Inflammatory macrophage treated with lipopolysaccharide for 1 hour (primary cell): ENCODE results near the gene CDK10.
"Not testable (repeated sequence)": the region's sequence is repeated elsewhere in the genome, so short reads cannot be mapped to it uniquely, and the experiment has no call there.

Experiments used
- DNase-seq, 2 donors: peaks; one replicate each; pipeline ENCODE4 v3.0.0-alpha.2; 2020 to 2022

Gene CDK10, protein sequence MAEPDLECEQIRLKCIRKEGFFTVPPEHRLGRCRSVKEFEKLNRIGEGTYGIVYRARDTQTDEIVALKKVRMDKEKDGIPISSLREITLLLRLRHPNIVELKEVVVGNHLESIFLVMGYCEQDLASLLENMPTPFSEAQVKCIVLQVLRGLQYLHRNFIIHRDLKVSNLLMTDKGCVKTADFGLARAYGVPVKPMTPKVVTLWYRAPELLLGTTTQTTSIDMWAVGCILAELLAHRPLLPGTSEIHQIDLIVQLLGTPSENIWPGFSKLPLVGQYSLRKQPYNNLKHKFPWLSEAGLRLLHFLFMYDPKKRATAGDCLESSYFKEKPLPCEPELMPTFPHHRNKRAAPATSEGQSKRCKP

DNA sequence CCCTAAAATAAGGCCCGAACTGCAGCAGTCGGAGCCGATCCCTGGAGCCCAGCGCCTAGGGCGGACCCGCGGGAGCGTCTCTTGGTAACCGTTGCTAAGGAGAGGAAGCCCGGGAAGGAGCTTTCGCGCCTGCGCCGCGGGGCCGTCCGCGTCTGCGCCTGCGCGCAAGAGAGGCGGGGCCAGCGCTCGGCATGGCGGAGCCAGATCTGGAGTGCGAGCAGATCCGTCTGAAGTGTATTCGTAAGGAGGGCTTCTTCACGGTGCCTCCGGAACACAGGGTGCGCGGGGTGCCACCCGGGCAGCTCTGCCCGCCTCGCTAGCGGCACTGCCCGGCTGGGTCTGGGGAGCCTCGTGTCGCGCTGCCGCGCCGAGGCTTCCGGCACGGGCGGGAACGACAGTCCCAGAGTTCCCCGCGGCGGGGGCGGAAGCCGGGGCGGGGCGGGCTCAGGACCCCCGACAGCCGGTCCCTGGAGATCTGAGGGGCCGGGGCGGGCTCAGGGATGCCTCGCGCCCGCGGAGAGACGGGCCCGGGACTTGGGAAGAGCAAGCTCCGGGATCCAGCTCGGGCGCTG, at the start of gene CDK10:
TSS of gene CDK10 (plus strand) at position 170 of the 572 bp plus-strand sequence. CDS start at position 192, 22 bp downstream.
- peak; percentile 72 to 96 for DNase-seq

DNA sequence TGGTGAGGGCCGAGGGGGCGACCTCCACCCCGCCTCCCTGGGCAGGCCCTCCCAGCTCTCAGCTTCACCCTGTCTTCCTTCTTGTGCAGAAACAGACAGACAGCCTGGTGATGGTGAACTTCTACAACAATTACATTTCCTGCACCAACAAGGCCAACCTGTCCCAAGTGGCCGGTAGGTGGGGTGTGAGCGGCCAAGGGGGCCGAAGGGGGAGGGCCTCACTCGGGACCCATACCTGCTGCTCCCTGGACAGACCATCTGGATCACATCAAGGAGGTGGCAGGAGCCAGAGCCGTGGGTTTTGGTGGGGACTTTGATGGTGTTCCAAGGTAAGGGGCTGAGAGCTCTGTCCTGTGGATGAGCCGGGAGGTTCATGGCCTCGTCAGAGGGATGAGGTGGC, 49.1 kb upstream of the CDK10 start:
- no peak for DNase-seq

DNA sequence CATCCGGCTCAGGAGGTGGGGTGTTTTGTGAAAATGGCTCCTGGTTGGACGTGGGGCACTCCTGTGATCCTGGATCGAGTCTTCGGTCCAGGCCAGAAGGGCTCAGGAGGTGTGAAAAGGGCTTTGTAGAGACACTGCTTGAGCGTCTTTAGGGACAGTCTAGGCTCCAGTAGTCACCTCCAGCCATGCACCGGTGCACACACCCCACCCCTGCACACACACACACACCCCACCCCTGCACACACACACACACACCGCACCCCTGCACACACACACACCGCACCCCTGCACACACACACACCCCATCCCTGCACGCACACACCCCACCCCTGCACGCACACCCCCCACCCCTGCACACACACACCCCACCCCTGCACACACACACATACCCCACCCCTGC, 48.0 kb upstream of the CDK10 start:
- DNase-seq = no peak

DNA sequence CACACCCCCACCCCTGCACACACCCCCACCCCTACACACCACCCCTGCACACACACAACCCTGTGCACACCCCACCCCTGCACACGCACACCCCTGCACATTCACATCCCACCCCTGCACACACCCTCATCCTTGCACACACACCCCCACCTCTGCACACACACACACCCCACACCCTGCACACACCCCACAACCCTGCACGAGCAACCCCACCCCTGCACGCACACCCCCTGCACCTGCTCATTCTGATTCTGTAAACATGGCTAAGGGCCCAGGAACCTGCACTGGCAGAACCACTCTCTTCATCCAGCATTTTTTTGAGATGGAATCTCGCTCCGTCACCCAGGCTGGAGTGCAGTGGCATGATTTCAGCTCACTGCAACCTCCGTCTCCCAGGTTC, 47.1 kb upstream of the CDK10 start:
- no peak for DNase-seq

DNA sequence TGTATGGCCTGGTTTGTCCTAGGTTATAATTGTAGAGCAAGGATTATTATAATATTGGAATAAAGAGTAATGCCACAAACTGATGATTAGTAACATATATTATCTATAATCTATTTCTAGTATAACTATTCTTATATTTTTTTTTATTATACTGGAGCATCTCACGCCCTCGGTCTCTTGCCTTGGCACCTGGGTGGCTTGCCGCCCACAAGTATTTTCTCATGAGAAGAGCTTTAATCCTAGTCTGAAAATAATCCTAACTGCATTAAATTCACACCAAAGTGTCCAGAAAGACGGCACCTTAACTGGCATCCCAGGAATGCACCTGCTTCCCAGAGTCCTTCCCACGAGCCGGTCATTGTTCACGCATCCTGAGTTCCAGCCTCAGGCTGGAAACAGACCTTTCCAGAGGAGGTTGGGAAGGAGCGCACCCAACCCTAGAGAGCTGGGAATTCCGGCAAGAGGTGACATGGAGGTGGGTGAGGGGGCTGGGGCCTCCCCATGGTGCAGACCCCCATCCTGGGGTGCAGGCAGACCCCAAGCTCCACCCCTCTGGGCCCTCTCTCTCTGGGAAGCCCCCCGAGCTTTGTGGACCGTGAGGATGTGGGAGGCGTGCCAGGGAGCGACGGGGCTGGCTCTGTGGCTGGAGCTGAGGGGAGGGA, 44.9 kb upstream of the CDK10 start:
- DNase-seq = no peak

DNA sequence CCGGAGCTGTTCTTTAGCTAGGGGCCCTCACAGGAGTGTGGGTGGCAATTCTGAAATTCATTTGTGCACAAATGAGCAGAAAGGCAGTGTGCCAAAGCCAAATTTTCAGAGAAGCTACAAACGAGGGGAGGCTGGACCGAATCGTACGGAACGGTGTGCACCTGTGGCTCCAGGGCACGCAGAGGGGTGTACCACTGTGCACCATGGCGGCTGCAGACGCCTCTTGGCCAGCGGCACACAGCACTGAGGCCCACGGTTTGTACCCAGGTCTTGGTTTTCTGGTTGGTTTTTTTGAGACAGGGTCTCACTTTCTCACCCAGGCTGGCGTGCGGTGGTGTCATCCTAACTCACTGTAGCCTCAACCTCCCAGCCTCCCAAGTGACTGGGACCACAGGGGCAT, 43.9 kb upstream of the CDK10 start:
- no peak for DNase-seq

DNA sequence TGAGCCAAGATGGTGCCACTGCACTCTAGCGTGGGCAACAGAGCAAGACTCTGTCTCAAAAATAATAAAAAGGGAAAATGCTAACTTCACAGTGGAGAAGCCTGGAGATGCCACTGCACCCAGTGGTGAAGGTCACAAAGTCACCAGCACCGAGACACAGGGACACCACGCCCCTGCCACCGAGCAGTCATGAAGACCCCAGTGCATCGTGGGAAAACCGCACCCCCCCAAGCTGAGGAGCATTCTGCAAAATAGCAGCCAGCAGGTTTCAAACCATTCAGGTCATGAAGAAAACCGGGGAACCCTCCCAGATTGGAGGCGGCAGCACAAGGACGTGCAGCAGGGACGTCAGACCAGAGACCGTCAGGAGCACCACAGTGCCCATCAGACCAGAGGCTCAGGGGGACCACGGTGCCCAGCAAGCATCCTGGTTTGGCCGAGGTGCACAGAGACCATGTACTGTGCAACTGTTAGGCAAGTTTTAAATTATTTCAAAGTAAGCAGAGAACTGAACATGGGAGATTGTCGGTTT, 42.7 kb upstream of the CDK10 start:
- DNase-seq = no peak

DNA sequence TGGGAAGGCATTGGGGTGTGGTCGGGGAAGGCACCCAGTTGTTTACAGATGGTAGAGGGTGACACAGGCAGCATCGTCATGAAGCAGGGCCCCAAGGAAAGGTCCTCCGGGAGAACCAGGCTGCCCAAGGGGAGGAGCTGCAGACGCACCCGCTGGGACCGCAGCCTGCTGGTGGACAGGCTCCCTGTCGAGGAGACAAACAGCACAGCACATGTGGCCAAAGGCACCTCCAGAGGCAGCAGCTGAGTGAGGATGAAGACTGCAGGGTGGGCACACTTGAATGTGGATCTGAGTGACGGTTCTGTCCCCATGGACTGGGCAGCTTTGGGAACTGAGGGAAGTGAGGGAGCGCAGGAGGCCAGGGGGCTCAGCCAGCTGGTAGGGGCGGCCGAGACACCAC, 41.4 kb upstream of the CDK10 start:
- no peak for DNase-seq

DNA sequence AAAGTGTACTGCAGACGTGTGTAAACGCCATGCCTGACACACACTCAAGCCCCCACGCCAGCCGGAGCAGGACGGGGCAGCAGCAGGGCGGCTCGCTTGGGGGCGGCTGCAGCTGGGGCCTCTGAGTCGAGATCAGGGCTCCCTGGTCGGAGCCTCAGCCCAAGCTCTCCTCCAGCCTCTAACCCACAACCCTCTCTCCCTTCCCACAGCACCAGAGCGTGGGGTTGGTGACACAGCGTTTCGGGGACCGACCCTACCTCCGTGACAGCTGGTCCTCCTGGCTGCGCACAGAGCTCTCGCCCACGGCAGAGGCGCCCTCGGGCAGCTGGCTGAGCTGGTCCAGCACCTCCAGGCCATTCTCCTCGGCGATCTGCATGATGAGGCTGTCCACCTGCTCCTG, 40.2 kb upstream of the CDK10 start:
- no peak for DNase-seq

DNA sequence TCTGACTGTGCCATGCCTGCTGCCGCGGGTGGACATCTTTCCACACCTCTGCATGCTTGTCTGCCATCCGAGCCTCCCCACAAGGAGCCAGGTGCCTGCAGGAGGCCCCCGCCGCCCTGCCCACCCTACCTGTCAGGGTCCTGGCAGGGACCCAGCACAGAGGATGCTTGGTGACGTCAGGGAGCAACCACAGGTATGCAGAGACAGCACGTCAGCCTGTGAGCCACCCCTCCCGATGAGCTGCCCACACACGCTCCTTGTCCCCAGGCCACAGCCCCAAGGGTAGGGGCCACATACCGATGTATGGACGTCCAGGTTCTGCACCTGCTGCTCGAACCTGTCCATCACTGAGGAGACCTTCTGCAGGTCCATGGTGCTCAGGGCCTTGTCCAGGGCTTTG, 39.6 kb upstream of the CDK10 start:
- DNase-seq = no peak

DNA sequence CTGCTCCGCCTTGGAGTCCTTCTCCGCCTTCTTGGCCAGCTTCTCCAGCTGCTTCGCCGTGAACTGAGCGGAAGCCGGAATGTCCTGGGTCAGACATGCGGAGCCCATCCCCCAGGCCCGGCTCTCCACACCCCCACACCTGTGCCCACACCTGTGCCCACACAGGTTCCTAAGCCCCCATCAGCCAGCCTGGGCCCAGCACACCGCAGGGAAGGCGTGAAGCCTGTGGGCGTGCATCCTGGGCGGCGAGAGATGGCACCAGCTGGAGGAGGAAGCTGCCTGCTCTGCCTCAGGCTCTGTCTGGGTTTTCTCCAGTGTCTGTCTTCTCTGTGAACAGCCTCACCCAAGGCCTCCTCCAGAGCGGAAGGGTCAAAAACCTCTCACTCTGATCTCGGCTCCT, 34.9 kb upstream of the CDK10 start:
- no peak for DNase-seq

DNA sequence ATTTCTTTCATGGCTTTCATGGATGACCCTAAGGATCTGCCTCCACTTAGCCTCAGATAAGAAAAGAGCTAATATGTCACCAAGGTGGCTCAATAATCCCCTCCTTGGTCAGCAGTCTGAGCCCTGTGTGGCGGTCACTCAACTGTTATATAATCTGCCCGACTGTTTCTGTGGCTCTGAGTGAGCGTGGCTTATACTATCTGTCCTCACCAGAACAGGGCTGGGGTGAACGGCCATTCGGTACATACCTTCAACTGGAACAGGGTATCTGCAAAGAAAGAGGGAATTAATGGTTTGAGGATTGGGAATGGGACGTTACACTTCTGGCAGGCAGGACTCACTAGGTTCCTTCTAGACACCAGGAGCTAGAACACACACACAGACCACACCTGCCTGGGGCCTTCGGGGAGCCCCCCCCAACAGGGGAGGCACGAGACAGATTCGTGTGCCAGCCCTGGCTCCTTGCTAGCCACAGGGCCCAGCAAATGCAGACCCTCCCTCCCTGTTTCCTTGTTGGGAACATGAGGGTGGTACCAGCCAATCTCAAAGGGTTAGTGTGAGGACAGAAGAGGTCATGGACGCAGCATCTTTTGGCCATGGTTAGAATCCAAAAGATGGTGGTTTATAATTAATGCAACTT, 32.7 kb upstream of the CDK10 start:
- DNase-seq = no peak

DNA sequence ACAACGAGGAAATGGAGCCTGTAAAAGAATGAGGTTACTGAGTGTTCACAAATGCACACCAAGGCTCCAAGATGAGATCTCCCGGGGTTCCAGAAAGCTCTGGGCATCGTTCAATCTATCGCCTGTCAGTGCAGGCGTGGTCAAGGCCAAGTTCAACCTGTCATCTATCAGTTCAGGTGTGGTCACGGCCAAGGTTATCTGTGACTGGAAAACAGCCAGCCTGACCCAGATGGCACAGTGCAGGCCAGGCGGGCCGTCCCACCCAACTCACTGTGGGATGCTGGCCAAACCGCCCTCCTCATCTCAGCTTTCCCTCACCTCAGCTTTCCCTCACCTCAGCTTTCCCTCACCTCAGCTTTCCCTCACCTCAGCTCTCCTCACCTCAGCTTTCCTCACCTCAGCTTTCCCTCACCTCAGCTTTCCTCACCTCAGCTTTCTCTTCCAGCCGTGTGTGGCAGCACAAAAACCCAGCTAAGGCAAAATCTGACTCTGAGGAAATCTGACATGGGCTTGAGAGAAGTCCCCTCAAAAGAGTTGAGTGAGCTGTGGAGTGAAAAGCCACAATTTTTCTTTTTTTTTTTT, 31.3 kb upstream of the CDK10 start:
- DNase-seq = no peak

DNA sequence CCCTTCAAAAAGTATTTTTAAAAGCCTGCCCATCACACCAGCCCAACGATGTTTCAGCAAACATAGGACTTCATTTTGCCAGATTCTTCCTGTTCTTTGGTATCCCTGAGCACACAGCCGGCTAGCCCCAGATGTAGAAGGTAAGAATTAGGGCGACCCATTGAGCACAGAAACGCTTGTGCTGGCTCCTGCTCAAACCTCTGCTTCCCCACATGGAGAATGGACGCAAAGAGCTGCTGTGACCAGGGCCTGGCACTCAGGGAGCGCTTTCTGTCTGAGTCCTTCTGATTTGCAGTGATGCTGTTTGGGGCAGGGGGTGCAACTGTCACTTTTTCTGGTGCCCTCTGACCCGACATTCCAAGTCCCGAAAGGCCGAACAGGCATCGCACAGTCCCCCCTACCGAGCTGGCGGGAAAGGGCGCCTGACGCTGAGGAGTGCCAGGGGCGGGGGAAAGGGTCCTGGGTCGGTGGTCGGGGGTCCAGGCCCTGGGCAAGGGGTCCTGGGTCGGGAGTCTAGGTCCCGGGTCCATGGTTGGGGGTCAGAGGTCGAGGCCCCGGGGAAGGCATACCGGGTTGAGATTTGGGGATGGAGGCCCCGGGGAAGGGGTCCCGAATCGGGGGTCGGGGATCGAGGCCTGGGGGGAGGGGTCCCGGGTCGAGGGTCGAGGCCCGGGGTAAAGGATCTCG, 29.9 kb upstream of the CDK10 start:
- no peak for DNase-seq

DNA sequence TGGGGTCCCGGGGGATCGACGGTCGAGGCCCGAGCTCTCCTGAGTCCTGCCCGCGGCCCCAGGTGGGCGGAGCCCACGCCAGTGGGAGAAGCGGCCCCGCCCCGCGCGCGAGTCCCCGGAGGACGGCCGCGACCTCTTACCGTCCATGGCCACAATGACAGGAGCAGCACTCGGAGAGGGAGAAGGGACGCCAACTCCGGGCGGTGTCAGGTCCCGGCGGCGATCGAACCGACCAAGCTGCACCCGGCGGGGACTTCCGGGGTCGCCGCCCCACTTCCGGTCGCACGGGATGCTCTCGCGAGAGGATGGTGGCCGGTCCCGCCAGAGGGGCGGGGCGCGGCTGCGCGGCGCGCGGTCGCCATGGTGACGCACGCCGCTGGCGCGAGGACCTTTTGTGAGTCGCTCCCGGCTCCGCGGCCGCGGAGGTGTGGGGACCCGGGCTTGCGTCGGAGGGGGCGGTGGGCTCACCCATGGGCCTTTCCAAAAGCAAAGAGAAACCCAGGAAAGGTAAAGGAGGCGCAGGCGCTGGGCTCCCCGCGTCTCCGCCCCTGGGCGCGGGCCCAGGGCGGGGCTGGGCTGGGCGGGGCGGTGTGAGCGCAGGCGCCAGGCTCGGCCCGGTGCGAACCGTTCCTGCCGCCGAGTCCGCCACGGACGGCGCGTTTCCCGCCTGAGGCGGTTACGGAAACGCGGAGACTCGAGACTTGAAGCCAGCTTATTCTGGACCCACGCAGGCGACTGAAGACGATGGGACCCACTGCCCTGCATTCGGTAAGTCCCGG, 28.9 kb upstream of the CDK10 start, which contains the start of the genes CHMP1A and SPATA33:
TSS of gene CHMP1A (minus strand) at position 267 of the 779 bp plus-strand sequence. CDS start at position 147, 120 bp downstream.
TSS of gene SPATA33 (plus strand) at position 395 of the 779 bp plus-strand sequence. CDS start at position 471, 76 bp downstream.
- peak; percentile 78 to 91 for DNase-seq

DNA sequence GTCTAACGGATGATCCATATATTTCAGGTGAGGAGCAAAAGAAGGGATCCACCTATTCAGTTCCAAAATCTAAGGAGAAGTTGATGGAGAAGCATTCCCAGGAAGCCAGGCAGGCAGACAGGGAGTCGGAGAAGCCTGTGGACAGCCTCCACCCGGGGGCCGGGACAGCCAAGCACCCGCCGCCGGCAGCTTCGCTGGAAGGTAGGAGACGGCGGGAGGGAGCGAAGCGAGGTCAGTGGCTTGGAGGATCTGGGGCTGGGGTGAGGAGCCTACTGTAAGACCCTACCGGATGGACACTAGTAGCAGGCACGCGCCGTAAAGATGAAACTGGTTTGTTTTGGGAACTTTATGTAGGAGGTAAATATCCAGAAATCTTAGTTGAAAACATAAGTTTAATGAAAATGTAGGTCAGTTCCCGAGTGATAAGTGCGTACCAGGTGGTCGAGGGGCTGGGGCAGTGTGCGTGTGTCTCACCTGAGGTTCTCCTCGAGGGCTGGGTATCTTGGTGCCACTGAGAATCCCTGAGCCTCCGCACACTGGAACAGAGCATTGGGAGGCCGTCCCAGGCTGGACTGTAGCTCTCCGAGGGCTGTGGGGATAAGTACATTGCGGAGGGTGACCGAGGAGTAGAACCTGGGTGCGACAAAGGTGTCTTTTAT, 28.1 kb upstream of the CDK10 start:
- DNase-seq = no peak

DNA sequence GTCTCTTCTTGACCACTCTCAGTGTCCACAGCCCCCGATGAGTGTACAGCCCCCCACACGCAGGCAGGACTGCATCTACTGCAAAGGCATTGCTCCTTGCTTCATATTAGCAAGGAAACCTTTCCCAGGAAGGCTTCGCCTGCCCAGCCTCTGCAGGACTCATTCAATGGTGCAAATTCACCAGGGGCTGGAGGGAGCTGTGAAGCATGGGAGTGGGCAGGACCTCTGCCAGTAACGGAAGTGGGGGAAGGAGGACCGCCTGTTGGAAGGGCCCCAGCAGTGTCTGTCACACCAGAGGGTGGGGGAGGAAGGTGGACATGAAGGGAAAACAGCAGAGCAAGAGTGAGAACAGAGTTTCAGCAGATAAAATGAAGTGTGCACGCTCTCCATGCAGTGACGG, 26.3 kb upstream of the CDK10 start:
- no peak for DNase-seq

DNA sequence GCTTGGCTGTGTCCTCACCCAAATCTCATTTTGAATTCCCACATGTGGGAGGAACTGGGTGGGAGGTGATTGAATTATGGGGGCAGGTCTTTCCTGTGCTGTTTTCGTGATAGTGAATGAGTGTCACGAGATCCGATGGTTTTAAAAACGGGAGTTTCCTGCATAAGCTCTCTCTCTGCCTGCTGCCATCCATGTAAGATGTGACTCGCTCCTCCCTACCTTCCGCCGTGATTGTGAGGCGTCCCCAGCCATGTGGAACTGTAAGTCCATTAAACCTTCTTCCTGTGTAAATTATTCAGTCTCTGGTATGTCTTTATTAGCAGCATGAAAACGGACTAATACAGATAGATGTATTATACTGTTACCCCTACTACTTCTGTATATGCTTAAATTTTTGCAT, 25.3 kb upstream of the CDK10 start:
- no peak for DNase-seq

DNA sequence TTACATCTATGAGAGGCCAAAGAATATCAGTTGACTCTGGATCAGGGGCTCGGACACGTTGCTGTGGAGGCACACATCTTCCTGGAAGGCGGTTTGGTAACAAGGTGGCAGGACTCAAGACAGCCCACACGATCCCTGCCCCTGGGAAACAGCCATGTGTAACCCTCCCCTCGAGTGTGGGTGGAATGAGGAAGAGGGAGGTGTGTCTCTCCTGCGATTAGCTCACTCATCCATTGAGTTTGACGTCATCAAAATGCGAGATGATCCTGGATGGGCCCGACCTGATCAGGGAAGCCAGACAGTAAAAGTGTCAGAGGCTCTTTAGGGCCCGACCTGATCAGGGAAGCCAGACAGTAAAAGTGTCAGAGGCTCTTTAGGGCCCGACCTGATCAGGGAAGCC, 22.3 kb upstream of the CDK10 start:
- DNase-seq = not testable (repeated sequence)

DNA sequence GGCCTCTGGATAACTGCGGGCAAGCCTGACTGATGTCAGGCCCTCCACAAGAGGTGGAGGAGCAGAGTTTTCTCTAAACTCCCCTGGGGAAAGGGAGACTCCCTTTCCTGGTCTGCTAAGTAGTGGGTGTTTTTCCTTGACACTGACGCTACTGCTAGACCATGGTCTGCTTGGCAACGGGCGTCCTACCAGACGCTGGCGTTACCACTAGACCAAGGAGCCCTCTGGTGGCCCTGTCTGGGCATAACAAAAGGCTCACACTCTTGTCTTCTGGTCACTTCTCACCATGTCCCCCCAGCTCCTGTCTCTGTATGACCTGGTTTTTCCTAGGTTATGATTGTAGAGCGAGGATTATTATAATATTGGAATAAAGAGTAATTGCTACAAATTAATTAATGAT, 19.5 kb upstream of the CDK10 start:
- DNase-seq = not testable (repeated sequence)

DNA sequence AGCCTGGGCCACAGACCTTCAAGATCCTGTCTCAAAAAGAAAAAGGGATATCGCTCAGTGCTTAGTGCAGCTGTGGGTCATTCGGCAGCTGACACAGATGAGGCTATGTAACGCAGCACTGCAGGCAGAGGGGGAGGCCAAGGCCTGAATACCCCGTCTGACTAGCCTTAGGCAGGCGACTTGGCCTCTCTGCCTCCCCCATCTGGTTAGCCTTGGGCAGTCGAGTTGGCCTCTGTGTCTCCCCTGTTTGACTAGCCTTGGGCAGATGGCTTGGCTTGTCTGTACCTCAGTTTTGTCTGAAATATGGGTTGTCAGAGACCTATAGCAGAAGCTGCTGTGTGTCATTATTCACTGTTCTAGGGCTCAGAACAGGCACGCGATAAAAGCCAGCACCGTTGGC, 18.9 kb upstream of the CDK10 start:
- no peak for DNase-seq
